A673 (cell line): ENCODE data around the gene BPIFB1. TPM values are rescaled to one million over a fixed set of nuclear protein-coding genes. Genes with fewer than 3 reads are reported as not detected.

ENCODE experiments used
- BruUV-seq: library from RNA; stranded (reverse); fragments of 400-500 nt; replicated peaks from 2 replicates; lab custom pipeline; 2021; lab: Mats Ljungman, UMichigan
- CTCF ChIA-PET: fragments of 300-600 bp; sonication (Branson Sonifier 250); formaldehyde crosslinking; loops from one replicate; lab custom pipeline; 2022; ENCODE audit warnings: antibody characterized with exemption; lab: Charles Lee
- POLR2A ChIA-PET: fragments of 300-600 bp; sonication (Branson Sonifier 250); formaldehyde crosslinking; loops from one replicate; lab custom pipeline; 2022; ENCODE audit warnings: antibody characterized with exemption; ENCODE audit not compliant: low non-redundant PET; lab: Charles Lee
- DNase-seq: peaks from one replicate; pipeline ENCODE4 v3.0.0-alpha.2; 2015; ENCODE audit warnings: low spot score
- H3K27ac ChIP-seq: fragments of 200-600 bp; sonication (generic); 2 replicates; pipeline ENCODE4 v1.5.1; 2016; ENCODE audit warnings: mixed run types, low read depth, mild to moderate bottlenecking, mixed read lengths, antibody characterized with exemption, low read length; ENCODE audit not compliant: poor library complexity, severe bottlenecking
- H3K27me3 ChIP-seq: fragments of 200-600 bp; sonication (generic); replicated peaks from 2 replicates; pipeline ENCODE4 v1.6.1; 2017; ENCODE audit warnings: mixed run types, low read depth, mild to moderate bottlenecking, mixed read lengths, antibody characterized with exemption, low read length; ENCODE audit not compliant: insufficient read depth, poor library complexity
- H3K36me3 ChIP-seq: fragments of 200-600 bp; sonication (generic); 2 replicates; pipeline ENCODE4 v1.6.1; 2016; ENCODE audit warnings: mixed run types, mild to moderate bottlenecking, mixed read lengths, antibody characterized with exemption, low read length; ENCODE audit not compliant: insufficient read depth, poor library complexity, severe bottlenecking
- H3K4me1 ChIP-seq: fragments of 200-600 bp; sonication (generic); 2 replicates; pipeline ENCODE4 v1.6.1; 2017; ENCODE audit warnings: mixed run types, mild to moderate bottlenecking, mixed read lengths, antibody characterized with exemption, low read length; ENCODE audit not compliant: insufficient read depth, poor library complexity, severe bottlenecking
- H3K4me3 ChIP-seq: fragments of 200-600 bp; sonication (generic); 2 replicates; pipeline ENCODE4 v1.5.1; 2016; ENCODE audit warnings: low read depth, mixed run types, mild to moderate bottlenecking, mixed read lengths, low read length; ENCODE audit not compliant: poor library complexity, severe bottlenecking
- H3K9me3 ChIP-seq: fragments of 200-600 bp; sonication (generic); 2 replicates; pipeline ENCODE4 v1.6.1; 2016; ENCODE audit warnings: mixed run types, low read depth, mild to moderate bottlenecking, mixed read lengths, antibody characterized with exemption, low read length; ENCODE audit not compliant: poor library complexity, severe bottlenecking
- CTCF ChIP-seq: fragments of 300-800, 200-600 bp; sonication (generic); conservative IDR thresholded peaks from 2 replicates; pipeline ENCODE4 v1.5.1; 2017; ENCODE audit warnings: low read depth, mild to moderate bottlenecking, antibody characterized with exemption, low read length, moderate library complexity, mixed read lengths
- EZH2 ChIP-seq: fragments of 200-600 bp; sonication (generic); IDR thresholded peaks from 2 replicates; pipeline ENCODE4 v1.6.1; 2017; ENCODE audit warnings: borderline replicate concordance, low read depth, mild to moderate bottlenecking, mixed read lengths, antibody characterized with exemption, low read length; ENCODE audit not compliant: poor library complexity, severe bottlenecking
- intact Hi-C: fragments of 100-400 bp; cut with micrococcal nuclease; formaldehyde crosslinking; loops from one replicate; pipeline ENCODE4 v1.10.0; 2022; ENCODE audit not compliant: unreplicated experiment
- total RNA-seq: library from RNA; stranded (reverse); gene quantifications from 2 replicates; pipeline ENCODE4 v1.2.3, GENCODE V29; 2021

BPIFB1 gene
- total RNA-seq, 1 experiment from 2014 or later = not detected

DNA sequence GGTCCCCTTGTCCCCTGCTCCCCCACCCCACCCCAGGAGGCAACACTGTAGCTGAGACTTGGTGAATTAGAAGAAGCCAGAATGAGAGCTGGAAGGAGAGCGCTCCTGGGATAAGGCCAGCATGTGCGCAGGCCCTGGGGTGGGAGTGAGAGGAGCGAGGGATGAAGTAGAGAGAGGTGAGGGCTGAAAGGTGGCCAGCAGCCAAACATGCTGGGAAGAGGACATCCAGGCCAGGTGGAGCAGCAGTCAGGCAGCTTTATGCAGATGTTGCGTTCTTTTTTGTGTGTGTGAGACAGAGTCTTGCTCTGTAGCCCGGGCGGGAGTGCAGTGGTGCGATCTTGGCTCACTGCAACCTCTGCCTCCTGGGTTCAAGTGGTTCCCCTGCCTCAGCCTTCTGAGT lies 2.2 kb upstream of the BPIFB1 start:
- Histone ChIP-seq H3K4me3 (no peak overlapping the region), H3K9me3 (no peaks in the 10 kb centered on the region), H3K36me3 (no peaks in the 10 kb centered on the region), H3K27me3 (peaks cover 46% of the 10 kb centered on the region), H3K4me1 (no peaks in the 10 kb centered on the region), H3K27ac (no peak overlapping the region)
- TF ChIP-seq EZH2 (no peak), CTCF (no peak)
- CTCF ChIA-PET = no interaction called here
- BruUV-seq = no TSS peak
- POLR2A ChIA-PET = no interaction called here
- DNase-seq = no peak
- intact Hi-C loops = no loop called here

DNA sequence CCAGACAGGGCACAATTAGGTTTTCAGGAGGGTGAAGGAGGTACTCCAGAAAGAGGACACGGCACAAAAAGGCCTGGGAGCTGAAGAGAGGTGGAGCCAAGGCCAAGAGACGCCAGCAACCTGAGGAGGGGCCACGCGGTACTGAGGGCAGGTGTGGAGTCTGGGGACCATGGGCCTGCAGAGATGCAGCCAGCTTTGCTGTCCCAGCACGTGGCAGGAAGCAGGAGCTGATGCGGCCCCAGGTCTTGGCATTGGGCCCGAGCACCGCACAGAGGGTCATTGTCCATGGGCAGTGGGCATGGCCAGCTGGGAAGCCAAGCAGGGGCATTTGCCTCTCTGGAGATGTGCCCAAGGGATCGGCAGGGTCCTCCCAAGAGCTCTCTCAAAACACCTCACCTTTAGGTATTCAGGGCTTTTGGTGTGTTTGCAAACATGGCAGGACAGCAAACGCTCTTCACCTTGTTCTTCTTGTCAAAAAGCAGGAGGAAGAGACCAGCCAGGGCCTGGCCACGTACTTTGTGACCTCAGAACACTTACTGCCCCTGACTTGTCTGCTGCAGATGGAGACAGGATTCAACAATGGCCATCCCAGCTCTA lies 1.4 kb upstream of the BPIFB1 start:
- Histone ChIP-seq H3K9me3 (no peaks in the 10 kb centered on the region), H3K4me1 (no peaks in the 10 kb centered on the region), H3K4me3 (no peak overlapping the region), H3K27ac (no peak overlapping the region), H3K27me3 (peaks cover 45% of the 10 kb centered on the region), H3K36me3 (no peaks in the 10 kb centered on the region)
- no peak for DNase-seq
- ChIA-PET POLR2A (no interaction called here), CTCF (no interaction called here)
- TF ChIP-seq EZH2 (no peak), CTCF (no peak)
- intact Hi-C loops = no loop called here
- BruUV-seq = no TSS peak

DNA sequence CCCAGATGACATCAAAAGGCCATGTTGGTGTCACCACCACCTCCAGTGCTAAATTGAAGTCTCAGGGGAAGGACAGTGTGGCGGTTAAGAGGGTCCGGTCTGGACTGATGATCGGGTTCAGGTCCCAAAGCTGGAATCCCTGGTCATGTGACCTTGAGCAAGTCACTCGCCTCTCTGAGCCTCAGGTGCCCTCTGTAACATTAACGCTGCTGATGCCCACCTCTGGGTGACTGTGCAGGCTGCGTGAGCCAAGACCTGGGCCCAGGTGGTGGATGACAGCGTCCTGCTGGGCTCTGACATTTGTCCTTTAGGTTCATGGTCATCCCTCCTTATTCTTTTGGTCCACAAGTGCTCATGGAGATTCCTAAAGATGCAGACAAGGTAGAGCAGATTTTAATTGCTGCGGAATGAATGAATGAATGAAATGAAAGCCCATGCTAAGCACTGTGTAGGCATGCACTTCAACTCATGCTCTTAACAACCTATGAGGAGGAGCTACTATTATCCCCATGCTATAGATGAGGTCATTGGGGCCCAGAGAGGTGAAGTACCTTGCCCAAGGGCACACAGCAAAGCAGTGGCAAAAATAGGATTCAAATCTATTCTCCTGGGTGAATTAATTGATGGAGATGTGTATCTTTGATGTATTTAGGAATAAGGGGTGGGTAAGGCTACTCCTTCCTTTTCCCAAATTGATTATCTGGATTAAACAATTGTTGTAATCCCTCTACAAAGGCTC lies 649 bp upstream of the BPIFB1 start:
- H3K9me3 ChIP-seq = no peaks in the 10 kb centered on the region
- peaks cover 51% of the 10 kb centered on the region for H3K27me3 ChIP-seq
- DNase-seq = no peak
- no TSS peak for BruUV-seq
- intact Hi-C loops = no loop called here
- no peak overlapping the region for H3K27ac ChIP-seq
- POLR2A ChIA-PET = no interaction called here
- CTCF ChIA-PET = no interaction called here
- H3K36me3 ChIP-seq = no peaks in the 10 kb centered on the region
- TF ChIP-seq CTCF = no peak
- no peak for TF ChIP-seq EZH2
- H3K4me3 ChIP-seq = no peak overlapping the region
- H3K4me1 ChIP-seq = no peaks in the 10 kb centered on the region
